Measurements from ENCODE around the gene SERPINE1.

SERPINE1 gene

GRCh38 chr7:101138213-101138870 lies 11.4 kb downstream of the SERPINE1 start:
- no peaks in the 10 kb centered on the region for H3K36me3 Mint-ChIP-seq
- ATAC-seq (ENCODE audit: low read depth): peak; percentile 90
- H3K9me3 Mint-ChIP-seq: no peaks in the 10 kb centered on the region
- no peak overlapping the region for H3K27ac Mint-ChIP-seq
- peaks cover 29% of the 10 kb centered on the region for H3K27me3 Mint-ChIP-seq
- no peak overlapping the region for H3K4me3 Mint-ChIP-seq
- peaks cover 6% of the 10 kb centered on the region for H3K4me1 Mint-ChIP-seq
- peak in 1 of 2 donors; percentile 47 for DNase-seq (ENCODE audit: low spot score in 2 of 2)

GRCh38 chr7:101140339-101140699 lies 13.4 kb downstream of the SERPINE1 start:
- Mint-ChIP-seq H3K36me3 (no peaks in the 10 kb centered on the region), H3K9me3 (no peaks in the 10 kb centered on the region), H3K27me3 (peaks cover 22% of the 10 kb centered on the region), H3K4me1 (peaks cover 9% of the 10 kb centered on the region), H3K27ac (no peak overlapping the region), H3K4me3 (no peak overlapping the region)
- ATAC-seq (ENCODE audit: low read depth) (no peak), DNase-seq (ENCODE audit: low spot score in 2 of 2) (no peak)

GRCh38 chr7:101140746-101141382 lies 14.0 kb downstream of the SERPINE1 start:
- no peak overlapping the region for H3K4me3 Mint-ChIP-seq
- DNase-seq (ENCODE audit: low spot score in 2 of 2): no peak
- no peaks in the 10 kb centered on the region for H3K9me3 Mint-ChIP-seq
- no peaks in the 10 kb centered on the region for H3K36me3 Mint-ChIP-seq
- no peak for ATAC-seq (ENCODE audit: low read depth)
- H3K4me1 Mint-ChIP-seq: peaks cover 9% of the 10 kb centered on the region
- H3K27ac Mint-ChIP-seq: no peak overlapping the region
- H3K27me3 Mint-ChIP-seq: peaks cover 24% of the 10 kb centered on the region

GRCh38 chr7:101151908-101152651 lies 25.2 kb downstream of the SERPINE1 start:
- Mint-ChIP-seq H3K9me3 (no peaks in the 10 kb centered on the region), H3K27ac (no peak overlapping the region), H3K4me3 (no peak overlapping the region), H3K36me3 (peaks cover 2% of the 10 kb centered on the region), H3K4me1 (peaks cover 15% of the 10 kb centered on the region), H3K27me3 (peaks cover 10% of the 10 kb centered on the region)
- no peak for DNase-seq (ENCODE audit: low spot score in 2 of 2)
- no peak for ATAC-seq (ENCODE audit: low read depth)

GRCh38 chr7:101153969-101154692 lies 27.2 kb downstream of the SERPINE1 start, which contains the start of gene AP1S1:
TSS of gene AP1S1 (plus strand) at chr7:101154476. CDS start at chr7:101154515, 39 bp downstream.
- Mint-ChIP-seq H3K27ac (peak within 1 kb of the TSS; percentile 82), H3K4me1 (peaks cover 15% of the 10 kb centered on the region), H3K9me3 (no peaks in the 10 kb centered on the region), H3K4me3 (peak within 1 kb of the TSS; percentile 87), H3K27me3 (peaks cover 6% of the 10 kb centered on the region), H3K36me3 (peaks cover 7% of the 10 kb centered on the region)
- ATAC-seq (ENCODE audit: low read depth) (peak; percentile 92), DNase-seq (ENCODE audit: low spot score in 2 of 2) (peak; percentile 79 to 84)

- peak; percentile 14 for ATAC-seq (ENCODE audit: low read depth)
- peak overlapping the region; percentile 87 for H3K4me3 Mint-ChIP-seq
- H3K27ac Mint-ChIP-seq: no peak overlapping the region
- peaks cover 12% of the 10 kb centered on the region for H3K36me3 Mint-ChIP-seq
- H3K27me3 Mint-ChIP-seq: peaks cover 2% of the 10 kb centered on the region
- H3K9me3 Mint-ChIP-seq: no peaks in the 10 kb centered on the region
- H3K4me1 Mint-ChIP-seq: peaks cover 15% of the 10 kb centered on the region
- DNase-seq (ENCODE audit: low spot score in 2 of 2): no peak
Measured at GRCh38 chr7:101154693-101155102, 27.8 kb downstream of the SERPINE1 start.

GRCh38 chr7:101155303-101155702 lies 28.4 kb downstream of the SERPINE1 start:
- H3K27me3 Mint-ChIP-seq: peaks cover 2% of the 10 kb centered on the region
- no peak for ATAC-seq (ENCODE audit: low read depth)
- H3K4me3 Mint-ChIP-seq: peak overlapping the region; percentile 87
- no peaks in the 10 kb centered on the region for H3K9me3 Mint-ChIP-seq
- peaks cover 17% of the 10 kb centered on the region for H3K36me3 Mint-ChIP-seq
- DNase-seq (ENCODE audit: low spot score in 2 of 2): no peak
- no peak overlapping the region for H3K27ac Mint-ChIP-seq
- peaks cover 15% of the 10 kb centered on the region for H3K4me1 Mint-ChIP-seq

GRCh38 chr7:101156277-101156676 lies 29.4 kb downstream of the SERPINE1 start:
- H3K4me1 Mint-ChIP-seq: peaks cover 15% of the 10 kb centered on the region
- DNase-seq (ENCODE audit: low spot score in 2 of 2): no peak
- no peak overlapping the region for H3K27ac Mint-ChIP-seq
- peaks cover 20% of the 10 kb centered on the region for H3K36me3 Mint-ChIP-seq
- no peaks in the 10 kb centered on the region for H3K9me3 Mint-ChIP-seq
- H3K4me3 Mint-ChIP-seq: no peak overlapping the region
- H3K27me3 Mint-ChIP-seq: no peaks in the 10 kb centered on the region
- ATAC-seq (ENCODE audit: low read depth): no peak

GRCh38 chr7:101156866-101157589 lies 30.1 kb downstream of the SERPINE1 start:
- Mint-ChIP-seq H3K27ac (no peak overlapping the region), H3K36me3 (peaks cover 20% of the 10 kb centered on the region), H3K4me1 (peaks cover 15% of the 10 kb centered on the region), H3K9me3 (no peaks in the 10 kb centered on the region), H3K27me3 (no peaks in the 10 kb centered on the region), H3K4me3 (no peak overlapping the region)
- no peak for ATAC-seq (ENCODE audit: low read depth)
- no peak for DNase-seq (ENCODE audit: low spot score in 2 of 2)

- no peaks in the 10 kb centered on the region for H3K9me3 Mint-ChIP-seq
- no peak overlapping the region for H3K4me3 Mint-ChIP-seq
- H3K36me3 Mint-ChIP-seq: peaks cover 20% of the 10 kb centered on the region
- H3K27me3 Mint-ChIP-seq: no peaks in the 10 kb centered on the region
- no peak overlapping the region for H3K27ac Mint-ChIP-seq
- DNase-seq (ENCODE audit: low spot score in 2 of 2) (no peak), ATAC-seq (ENCODE audit: low read depth) (no peak)
- H3K4me1 Mint-ChIP-seq: peaks cover 10% of the 10 kb centered on the region
Measured at GRCh38 chr7:101159696-101160674, 33.1 kb downstream of the SERPINE1 start.

- Mint-ChIP-seq H3K4me1 (peaks cover 7% of the 10 kb centered on the region), H3K9me3 (peaks cover 2% of the 10 kb centered on the region), H3K27ac (no peak overlapping the region), H3K4me3 (peak overlapping the region; percentile 39), H3K36me3 (peaks cover 22% of the 10 kb centered on the region), H3K27me3 (peaks cover 4% of the 10 kb centered on the region)
- no peak for ATAC-seq (ENCODE audit: low read depth)
- DNase-seq (ENCODE audit: low spot score in 2 of 2): no peak
Measured at GRCh38 chr7:101160910-101161309, 34.0 kb downstream of the SERPINE1 start.

- Mint-ChIP-seq H3K36me3 (peaks cover 21% of the 10 kb centered on the region), H3K27me3 (peaks cover 10% of the 10 kb centered on the region), H3K27ac (no peak overlapping the region), H3K4me3 (peak overlapping the region; percentile 72), H3K4me1 (peaks cover 9% of the 10 kb centered on the region), H3K9me3 (peaks cover 2% of the 10 kb centered on the region)
- DNase-seq (ENCODE audit: low spot score in 2 of 2) (no peak), ATAC-seq (ENCODE audit: low read depth) (no peak)
Measured at GRCh38 chr7:101161692-101162471, 35.0 kb downstream of the SERPINE1 start.

Measured in memory B cell (primary cell).